Activated CD8-positive, alpha-beta T cell treated with anti-CD3 and anti-CD28 coated beads for 36 hours (primary cell): ENCODE data around the gene PARD3. TPM values are rescaled to one million over a fixed set of nuclear protein-coding genes. Genes with fewer than 3 reads are reported as not detected.

Source experiments
- ATAC-seq: fragments of 200-7000 bp; cut with Tn5 transposase; one replicate; pipeline ENCODE4 v1.10.0; 2021; ENCODE audit warnings: mild to moderate bottlenecking, moderate library complexity
- CTCF ChIA-PET: fragments of 350-600 bp; sonication (Branson Sonifier 250); formaldehyde crosslinking; loops from one replicate; lab custom pipeline; 2021; ENCODE audit warnings: antibody characterized with exemption; lab: Charles Lee
- POLR2A ChIA-PET: fragments of 350-600 bp; sonication (Branson Sonifier 250); formaldehyde crosslinking; loops from one replicate; lab custom pipeline; 2021; ENCODE audit warnings: antibody characterized with exemption; lab: Charles Lee
- DNase-seq: peaks from one replicate; pipeline ENCODE4 v3.0.0-alpha.2; 2020
- H3K27ac Mint-ChIP-seq: one replicate; pipeline ENCODE4 v1.8.0; 2021; ENCODE audit warnings: mild to moderate bottlenecking, mixed read lengths
- H3K27me3 Mint-ChIP-seq: one replicate; pipeline ENCODE4 v1.8.0; 2021; ENCODE audit warnings: mixed read lengths
- H3K36me3 Mint-ChIP-seq: one replicate; pipeline ENCODE4 v1.8.0; 2021; ENCODE audit warnings: low read depth, mixed read lengths
- H3K4me1 Mint-ChIP-seq: one replicate; pipeline ENCODE4 v1.8.0; 2021; ENCODE audit warnings: low read depth, mixed read lengths
- H3K4me3 Mint-ChIP-seq: one replicate; pipeline ENCODE4 v1.8.0; 2021; ENCODE audit warnings: mild to moderate bottlenecking, moderate library complexity, mixed read lengths
- H3K9me3 Mint-ChIP-seq: one replicate; pipeline ENCODE4 v1.8.0; 2021; ENCODE audit warnings: mixed read lengths
- intact Hi-C: fragments of 100-400 bp; cut with micrococcal nuclease; formaldehyde crosslinking; loops from one replicate; pipeline ENCODE4 v1.10.0; 2022
- total RNA-seq, 2 experiments: library from RNA; stranded (reverse); gene quantifications; one replicate each; pipeline ENCODE4 v1.2.3, GENCODE V29; 2021
- TF ChIP-seq, protein P1 (sequence below): fragments of 200-600 bp; IDR thresholded peaks from one replicate; pipeline ENCODE4 v1.8.0; 2022; ENCODE audit warnings: antibody characterized with exemption, mild to moderate bottlenecking

Gene PARD3
- total RNA-seq, 2 experiments from 2014 or later: 1.6 to 2.0 TPM

DNA sequence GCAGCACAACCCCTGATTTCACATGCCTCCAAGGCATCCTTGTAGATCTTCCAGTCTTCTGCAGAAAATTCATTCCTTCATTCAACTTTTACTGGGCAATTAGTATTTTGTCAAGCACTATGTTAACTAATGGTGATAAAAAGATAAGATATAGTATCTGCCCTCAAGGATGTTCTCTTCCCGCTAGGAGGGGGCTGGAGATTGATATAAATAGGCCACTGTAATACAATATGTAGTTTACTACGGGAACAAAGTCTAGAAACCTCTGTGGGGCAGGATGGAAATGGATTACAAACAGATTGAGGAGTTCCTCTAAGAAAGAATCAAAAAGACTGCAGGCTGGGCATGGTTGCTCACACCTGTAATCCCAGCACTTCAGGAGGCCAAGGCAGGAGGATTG, 10.3 kb upstream of the PARD3 start:
- intact Hi-C loops: no loop called here
- DNase-seq (no peak), ATAC-seq (no peak)
- Mint-ChIP-seq H3K27ac (no peak overlapping the region), H3K4me1 (peaks cover 4% of the 10 kb centered on the region), H3K36me3 (no peaks in the 10 kb centered on the region), H3K9me3 (no peaks in the 10 kb centered on the region), H3K27me3 (peaks cover 2% of the 10 kb centered on the region), H3K4me3 (no peak overlapping the region)
- TF ChIP-seq, protein P1, sequence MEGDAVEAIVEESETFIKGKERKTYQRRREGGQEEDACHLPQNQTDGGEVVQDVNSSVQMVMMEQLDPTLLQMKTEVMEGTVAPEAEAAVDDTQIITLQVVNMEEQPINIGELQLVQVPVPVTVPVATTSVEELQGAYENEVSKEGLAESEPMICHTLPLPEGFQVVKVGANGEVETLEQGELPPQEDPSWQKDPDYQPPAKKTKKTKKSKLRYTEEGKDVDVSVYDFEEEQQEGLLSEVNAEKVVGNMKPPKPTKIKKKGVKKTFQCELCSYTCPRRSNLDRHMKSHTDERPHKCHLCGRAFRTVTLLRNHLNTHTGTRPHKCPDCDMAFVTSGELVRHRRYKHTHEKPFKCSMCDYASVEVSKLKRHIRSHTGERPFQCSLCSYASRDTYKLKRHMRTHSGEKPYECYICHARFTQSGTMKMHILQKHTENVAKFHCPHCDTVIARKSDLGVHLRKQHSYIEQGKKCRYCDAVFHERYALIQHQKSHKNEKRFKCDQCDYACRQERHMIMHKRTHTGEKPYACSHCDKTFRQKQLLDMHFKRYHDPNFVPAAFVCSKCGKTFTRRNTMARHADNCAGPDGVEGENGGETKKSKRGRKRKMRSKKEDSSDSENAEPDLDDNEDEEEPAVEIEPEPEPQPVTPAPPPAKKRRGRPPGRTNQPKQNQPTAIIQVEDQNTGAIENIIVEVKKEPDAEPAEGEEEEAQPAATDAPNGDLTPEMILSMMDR: no peak
- POLR2A ChIA-PET: no interaction called here
- CTCF ChIA-PET: interaction anchor here (1.5 kb wide), 1 partner anchor 28 kb away, joined by 3 read pairs; no protein-coding TSS in a partner anchor

DNA sequence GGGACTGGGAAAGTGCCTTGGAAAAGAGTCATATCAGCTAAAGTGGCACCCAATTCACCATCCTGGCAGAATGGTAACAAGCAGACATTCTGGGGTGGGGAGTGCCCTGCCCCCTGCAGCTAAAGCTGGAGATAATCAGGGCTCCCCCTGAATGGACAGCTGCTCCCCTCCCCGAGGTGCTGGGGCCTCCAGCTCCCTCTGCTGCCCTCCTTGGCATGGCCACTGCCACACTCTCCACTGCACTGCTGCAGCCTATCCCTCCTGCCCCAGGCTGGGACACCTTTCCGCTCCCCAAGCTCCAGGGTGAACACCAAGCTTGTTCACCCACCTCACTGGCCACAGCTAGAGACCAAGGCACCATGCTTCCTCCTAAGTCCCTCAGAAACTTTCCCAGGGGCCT, 9.8 kb upstream of the PARD3 start:
- TF ChIP-seq, protein P1: no peak
- POLR2A ChIA-PET: no interaction called here
- CTCF ChIA-PET: interaction anchor here (1.5 kb wide), 1 partner anchor 28 kb away, joined by 3 read pairs; no protein-coding TSS in a partner anchor
- Mint-ChIP-seq H3K4me1 (no peaks in the 10 kb centered on the region), H3K36me3 (no peaks in the 10 kb centered on the region), H3K27ac (no peak overlapping the region), H3K9me3 (no peaks in the 10 kb centered on the region), H3K4me3 (no peak overlapping the region), H3K27me3 (peaks cover 2% of the 10 kb centered on the region)
- no peak for ATAC-seq
- DNase-seq: no peak
- intact Hi-C loops: no loop called here

- H3K27me3 Mint-ChIP-seq: peaks cover 12% of the 10 kb centered on the region
- DNase-seq (no peak), ATAC-seq (no peak)
- H3K4me1 Mint-ChIP-seq: no peaks in the 10 kb centered on the region
- no peaks in the 10 kb centered on the region for H3K9me3 Mint-ChIP-seq
- no peak overlapping the region for H3K27ac Mint-ChIP-seq
- CTCF ChIA-PET: no interaction called here
- intact Hi-C loops: no loop called here
- no peaks in the 10 kb centered on the region for H3K36me3 Mint-ChIP-seq
- POLR2A ChIA-PET: no interaction called here
- H3K4me3 Mint-ChIP-seq: no peak overlapping the region
- TF ChIP-seq, protein P1: peak; percentile 16
These were observed 6.8 kb upstream of the PARD3 start for GRCh38 chr10:34821587-34822585.

GRCh38 chr10:34817586-34817985, 2.5 kb upstream of the PARD3 start:
- POLR2A ChIA-PET: no interaction called here
- no peaks in the 10 kb centered on the region for H3K9me3 Mint-ChIP-seq
- ATAC-seq (no peak), DNase-seq (no peak)
- H3K36me3 Mint-ChIP-seq: no peaks in the 10 kb centered on the region
- peaks cover 37% of the 10 kb centered on the region for H3K27me3 Mint-ChIP-seq
- H3K4me1 Mint-ChIP-seq: peaks cover 6% of the 10 kb centered on the region
- TF ChIP-seq, protein P1: no peak
- intact Hi-C loops: loop anchor here (10.0 kb wide), 1 partner anchor 143 kb away; no protein-coding TSS in a partner anchor
- no peak overlapping the region for H3K4me3 Mint-ChIP-seq
- H3K27ac Mint-ChIP-seq: no peak overlapping the region
- CTCF ChIA-PET: no interaction called here

- H3K27ac Mint-ChIP-seq: no peak overlapping the region
- TF ChIP-seq, protein P1: no peak
- ATAC-seq: no peak
These were observed 2.0 kb upstream of the PARD3 start for GRCh38 chr10:34817054-34817453.

More at GRCh38 chr10:34817054-34817453, 2.0 kb upstream of the PARD3 start:
- CTCF ChIA-PET: no interaction called here
- POLR2A ChIA-PET: no interaction called here
- Mint-ChIP-seq H3K36me3 (no peaks in the 10 kb centered on the region), H3K27me3 (peaks cover 40% of the 10 kb centered on the region), H3K4me3 (no peak overlapping the region), H3K9me3 (no peaks in the 10 kb centered on the region), H3K4me1 (peaks cover 6% of the 10 kb centered on the region)
- DNase-seq: no peak
- intact Hi-C loops: loop anchor here (10.0 kb wide), 1 partner anchor 142 kb away; no protein-coding TSS in a partner anchor
